Aorta (tissue), 5 donors: ENCODE measurements around the gene KIAA0513. TPM values are rescaled to one million over a fixed set of nuclear protein-coding genes. Genes with fewer than 3 reads are reported as not detected.
"Not testable (repeated sequence)": the region's sequence is repeated elsewhere in the genome, so short reads cannot be mapped to it uniquely, and the experiment has no call there.

Experiments used
- ATAC-seq: fragments of 200-7000 bp; cut with Tn5 transposase; one replicate; pipeline ENCODE4 v1.9.1; 2022; ENCODE audit warnings: moderate library complexity; ENCODE audit not compliant: low FRiP score
- DNase-seq, 2 donors: peaks; one replicate each; pipeline ENCODE4 v3.0.0-alpha.2; 2020
- H3K27ac ChIP-seq, 2 donors: one replicate each; pipeline ENCODE4 v1.5.1; 2013; ENCODE audit warnings: low read length in 2 of 2, mild to moderate bottlenecking in 2 of 2, moderate library complexity in 2 of 2, control low read depth in 1 of 2, inconsistent platforms in 1 of 2, low read depth in 1 of 2
- H3K27me3 ChIP-seq, 2 donors: one replicate each; pipeline ENCODE4 v1.6.1; 2013; ENCODE audit warnings: control low read depth in 1 of 2, low read length in 1 of 2, mild to moderate bottlenecking in 1 of 2, moderate library complexity in 1 of 2; ENCODE audit not compliant: insufficient read depth in 2 of 2, control insufficient read depth in 1 of 2
- H3K36me3 ChIP-seq, 2 donors: one replicate each; pipeline ENCODE4 v1.6.1; 2013; ENCODE audit warnings: control low read depth in 1 of 2, low read length in 1 of 2, mild to moderate bottlenecking in 1 of 2; ENCODE audit not compliant: insufficient read depth in 2 of 2, control insufficient read depth in 1 of 2
- H3K4me1 ChIP-seq, 2 donors: one replicate each; pipeline ENCODE4 v1.6.1; 2013; ENCODE audit warnings: low read length in 2 of 2, control low read depth in 1 of 2, mild to moderate bottlenecking in 1 of 2, moderate library complexity in 1 of 2; ENCODE audit not compliant: insufficient read depth in 2 of 2, control insufficient read depth in 1 of 2
- H3K4me3 ChIP-seq, 2 donors: one replicate each; pipeline ENCODE4 v1.5.1; 2013; ENCODE audit warnings: low read length in 2 of 2, control low read depth in 1 of 2, mild to moderate bottlenecking in 1 of 2
- H3K9me3 ChIP-seq: one replicate; pipeline ENCODE4 v1.6.1; 2013; ENCODE audit warnings: mild to moderate bottlenecking, low read length; ENCODE audit not compliant: control insufficient read depth
- WGBS, 2 donors: extraction: QIAGEN DNeasy Blood & Tissue Kit; methylation state at CpG; one replicate each; pipeline ENCODE4 v1.1.7; 2013; 5-methylcytosine and 5-hydroxymethylcytosine counted together
- intact Hi-C, 2 donors: fragments of 100-400 bp; cut with DNase I; formaldehyde crosslinking; loops; one replicate each; pipeline versions ENCODE4 v1.14.2 to v1.15.0; 2022
- polyA plus RNA-seq, 2 donors: library from polyadenylated mRNA; stranded (reverse); fragments of 200-250 nt; gene quantifications; one replicate each; pipeline ENCODE4 v1.2.3, GENCODE V29; 2013
- total RNA-seq, 2 donors: library from RNA; stranded (reverse); fragmentation: NEBNext Ultra II Directional; extraction: Animal tissue kit (Norgen Biotek cat#: 25700); gene quantifications; one replicate each; pipeline ENCODE4 v1.2.1, GENCODE V29; 2021
- donor health status: healthy with polysubstance abuse.
- donor health status: Bipolar disorder and iron deficiency.
- donor health status: DM: no; HTN: no; CAD: no.
- donor health status: DM: no; HTN: no; CAD: no.
- donor health status: DM: yes; HTN: yes; CAD: no.

Gene KIAA0513
- total and polyA plus RNA-seq, 4 donors = 3.4 to 17.7 (median 10.3) TPM

- DNase-seq (no peak), ATAC-seq (no peak)
- H3K27me3 ChIP-seq = no peaks in the 10 kb centered on the region
- no peaks in the 10 kb centered on the region for H3K4me1 ChIP-seq
- no peaks in the 10 kb centered on the region for H3K9me3 ChIP-seq
- WGBS, 2 donors = 91 to 95% methylated on average over 17 of the region's 17 CpGs
- H3K27ac ChIP-seq = no peak overlapping the region
- H3K4me3 ChIP-seq = no peak overlapping the region
- intact Hi-C loops = no loop called here
- H3K36me3 ChIP-seq = no peaks in the 10 kb centered on the region
Observed at GRCh38 chr16:85048921-85049562, 21.4 kb downstream of the KIAA0513 start.

GRCh38 chr16:85049706-85050305 is 22.2 kb downstream of the KIAA0513 start:
- DNase-seq = no peak
- WGBS, 2 donors = 91 to 98% methylated on average over 15 of the region's 15 CpGs

GRCh38 chr16:85051067-85051581 is 23.5 kb downstream of the KIAA0513 start:
- Histone ChIP-seq H3K9me3 (no peaks in the 10 kb centered on the region), H3K27me3 (no peaks in the 10 kb centered on the region), H3K36me3 (no peaks in the 10 kb centered on the region), H3K27ac (no peak overlapping the region), H3K4me3 (no peak overlapping the region), H3K4me1 (no peaks in the 10 kb centered on the region)
- 74 to 85% methylated on average over 8 of the region's 8 CpGs for WGBS, 2 donors
- ATAC-seq = no peak
- intact Hi-C loops = no loop called here
- no peak for DNase-seq

More at GRCh38 chr16:85049706-85050305, 22.2 kb downstream of the KIAA0513 start:
- H3K36me3 ChIP-seq = no peaks in the 10 kb centered on the region
- intact Hi-C loops = no loop called here
- no peak for ATAC-seq
- no peak overlapping the region for H3K4me3 ChIP-seq
- H3K27ac ChIP-seq = no peak overlapping the region
- H3K27me3 ChIP-seq = no peaks in the 10 kb centered on the region
- no peaks in the 10 kb centered on the region for H3K9me3 ChIP-seq
- no peaks in the 10 kb centered on the region for H3K4me1 ChIP-seq

GRCh38 chr16:85051683-85052082 is 24.1 kb downstream of the KIAA0513 start:
- H3K27ac ChIP-seq = no peak overlapping the region
- H3K4me3 ChIP-seq = no peak overlapping the region
- 91 to 93% methylated on average over 8 of the region's 8 CpGs for WGBS, 2 donors
- H3K4me1 ChIP-seq = no peaks in the 10 kb centered on the region
- intact Hi-C loops = no loop called here
- DNase-seq (no peak), ATAC-seq (no peak)
- no peaks in the 10 kb centered on the region for H3K9me3 ChIP-seq
- H3K27me3 ChIP-seq = no peaks in the 10 kb centered on the region
- no peaks in the 10 kb centered on the region for H3K36me3 ChIP-seq

GRCh38 chr16:85052536-85052935 is 24.9 kb downstream of the KIAA0513 start:
- H3K27ac ChIP-seq = no peak overlapping the region
- WGBS, 2 donors = 94 to 96% methylated on average over 10 of the region's 10 CpGs

GRCh38 chr16:85054321-85054720 is 26.7 kb downstream of the KIAA0513 start:
- H3K27me3 ChIP-seq, H3K4me1 ChIP-seq, H3K27ac ChIP-seq, H3K36me3 ChIP-seq, H3K9me3 ChIP-seq, H3K4me3 ChIP-seq, intact Hi-C loops, ATAC-seq, DNase-seq: not testable (repeated sequence)
- 98% methylated on average over 3 of the region's 3 CpGs for WGBS, 2 donors

More at GRCh38 chr16:85052536-85052935, 24.9 kb downstream of the KIAA0513 start:
- no peak for DNase-seq
- H3K36me3 ChIP-seq = no peaks in the 10 kb centered on the region
- H3K27me3 ChIP-seq = no peaks in the 10 kb centered on the region
- intact Hi-C loops = no loop called here
- no peak overlapping the region for H3K4me3 ChIP-seq
- H3K9me3 ChIP-seq = no peaks in the 10 kb centered on the region
- no peaks in the 10 kb centered on the region for H3K4me1 ChIP-seq
- no peak for ATAC-seq

GRCh38 chr16:85054948-85055492 is 27.4 kb downstream of the KIAA0513 start:
- no peak overlapping the region for H3K4me3 ChIP-seq
- no peak overlapping the region for H3K27ac ChIP-seq
- WGBS, 2 donors = 74 to 75% methylated on average over 6 of the region's 6 CpGs

GRCh38 chr16:85055493-85056210 is 28.1 kb downstream of the KIAA0513 start:
- intact Hi-C loops = no loop called here
- Histone ChIP-seq H3K36me3 (no peaks in the 10 kb centered on the region), H3K4me3 (no peak overlapping the region), H3K4me1 (no peaks in the 10 kb centered on the region), H3K27ac (no peak overlapping the region), H3K9me3 (no peaks in the 10 kb centered on the region), H3K27me3 (no peaks in the 10 kb centered on the region)
- WGBS, 2 donors = 44 to 48% methylated on average over 14 of the region's 14 CpGs
- DNase-seq (peak in 1 of 2 donors; percentile 80), ATAC-seq (peak; percentile 80)

More at GRCh38 chr16:85054948-85055492, 27.4 kb downstream of the KIAA0513 start:
- no peak for DNase-seq
- no peaks in the 10 kb centered on the region for H3K9me3 ChIP-seq
- intact Hi-C loops = no loop called here
- no peaks in the 10 kb centered on the region for H3K4me1 ChIP-seq
- ATAC-seq = no peak
- H3K36me3 ChIP-seq = no peaks in the 10 kb centered on the region
- no peaks in the 10 kb centered on the region for H3K27me3 ChIP-seq
